CD4-positive, alpha-beta T cell treated with Interleukin-6 for 4 hours (primary cell): ENCODE measurements around the gene TXN.
"Not testable (repeated sequence)": the region's sequence is repeated elsewhere in the genome, so short reads cannot be mapped to it uniquely, and the experiment has no call there.

Source experiments
- DNase-seq: peaks from one replicate; pipeline ENCODE4 v3.0.0-alpha.2; 2020; ENCODE audit warnings: mixed read lengths

The TXN gene

GRCh38 chr9:110257097-110257841 lies 962 bp upstream of the TXN start:
- no peak for DNase-seq

- peak; percentile 38 for DNase-seq
Measured at GRCh38 chr9:110255463-110256379, 586 bp downstream of the TXN start.

- peak; percentile 4 for DNase-seq
Measured at GRCh38 chr9:110255034-110255462, 1.3 kb downstream of the TXN start.

- no peak for DNase-seq
Measured at GRCh38 chr9:110254500-110254899, 1.8 kb downstream of the TXN start.

- no peak for DNase-seq
Measured at GRCh38 chr9:110252509-110253139, 3.7 kb downstream of the TXN start.

GRCh38 chr9:110251770-110252169 lies 4.5 kb downstream of the TXN start:
- DNase-seq = not testable (repeated sequence)

DNA sequence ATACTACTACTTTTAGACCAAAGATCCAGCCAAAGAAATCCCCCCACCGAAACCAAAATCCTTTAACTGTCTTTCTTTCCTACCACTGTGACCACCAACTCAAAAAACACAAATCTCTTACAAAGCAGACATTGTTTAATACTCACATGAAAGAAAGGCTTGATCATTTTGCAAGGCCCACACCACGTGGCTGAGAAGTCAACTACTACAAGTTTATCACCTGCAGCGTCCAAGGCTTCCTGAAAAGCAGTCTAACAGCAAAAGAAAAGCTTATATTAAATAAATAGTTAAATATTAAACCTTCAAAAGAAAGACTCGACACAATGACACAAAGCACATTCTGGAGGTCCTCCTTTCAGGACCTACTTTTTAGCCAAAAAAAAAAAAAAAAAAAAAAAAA lies 5.1 kb downstream of the TXN start:
- DNase-seq = no peak

GRCh38 chr9:110249603-110250002 lies 6.7 kb downstream of the TXN start:
- no peak for DNase-seq

DNA sequence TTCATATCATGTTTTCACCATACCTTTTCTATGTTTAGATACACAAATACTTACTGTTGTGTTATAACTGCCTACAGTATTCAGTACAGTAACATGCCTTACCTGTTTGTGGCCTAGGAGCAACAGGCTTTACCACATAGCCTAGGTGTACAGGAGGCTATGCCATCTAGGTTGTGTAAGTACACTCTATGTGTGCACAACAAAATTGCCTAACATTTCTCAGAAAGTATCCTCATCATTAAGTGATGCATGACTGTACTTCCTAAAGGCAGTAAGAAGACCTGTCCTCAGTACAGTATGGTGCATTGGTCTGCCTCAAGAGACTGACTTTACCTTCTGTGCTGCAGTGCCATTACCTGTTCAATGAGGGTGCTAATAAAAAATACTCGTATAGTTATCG lies 7.9 kb downstream of the TXN start:
- no peak for DNase-seq

GRCh38 chr9:110246214-110246613 lies 10.1 kb downstream of the TXN start:
- no peak for DNase-seq

DNA sequence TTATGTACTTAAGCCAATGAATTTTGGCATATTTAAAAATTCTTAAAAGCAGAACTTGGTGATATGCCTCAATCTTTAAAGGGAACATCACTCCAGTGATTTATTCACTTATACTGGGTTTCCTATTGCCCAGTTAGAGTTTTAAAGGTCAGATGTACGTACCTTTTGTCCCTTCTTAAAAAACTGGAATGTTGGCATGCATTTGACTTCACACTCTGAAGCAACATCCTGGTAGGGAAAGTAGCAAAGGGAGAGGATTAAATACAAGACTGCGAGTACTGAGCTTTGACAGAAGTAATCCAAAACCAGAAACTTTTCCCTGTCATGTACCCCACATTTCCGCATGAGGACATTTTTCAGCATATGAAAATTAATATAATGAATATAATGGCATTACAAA lies 11.7 kb downstream of the TXN start:
- DNase-seq = no peak

DNA sequence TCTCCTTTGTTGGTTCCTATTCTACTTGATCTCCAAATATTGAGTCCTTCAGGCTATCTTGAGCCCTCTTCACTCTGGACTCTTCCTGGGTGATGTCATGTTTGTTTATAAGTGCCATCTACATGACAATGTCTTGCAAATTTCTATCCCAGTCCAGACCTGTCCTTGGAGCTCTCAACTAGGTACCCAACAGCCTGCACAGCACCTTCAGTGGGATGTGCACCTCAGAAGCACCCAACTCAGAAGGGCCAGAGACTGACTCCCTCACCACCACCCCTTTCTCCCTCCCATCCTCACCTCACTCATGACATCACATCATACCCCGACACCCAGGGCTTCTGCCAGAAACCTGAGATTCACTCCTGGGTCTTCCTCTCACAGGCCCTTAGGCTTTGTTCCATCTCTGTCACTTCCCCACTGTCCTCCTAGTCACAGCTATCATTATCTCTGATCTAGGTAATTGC lies 14.4 kb downstream of the TXN start:
- no peak for DNase-seq

DNA sequence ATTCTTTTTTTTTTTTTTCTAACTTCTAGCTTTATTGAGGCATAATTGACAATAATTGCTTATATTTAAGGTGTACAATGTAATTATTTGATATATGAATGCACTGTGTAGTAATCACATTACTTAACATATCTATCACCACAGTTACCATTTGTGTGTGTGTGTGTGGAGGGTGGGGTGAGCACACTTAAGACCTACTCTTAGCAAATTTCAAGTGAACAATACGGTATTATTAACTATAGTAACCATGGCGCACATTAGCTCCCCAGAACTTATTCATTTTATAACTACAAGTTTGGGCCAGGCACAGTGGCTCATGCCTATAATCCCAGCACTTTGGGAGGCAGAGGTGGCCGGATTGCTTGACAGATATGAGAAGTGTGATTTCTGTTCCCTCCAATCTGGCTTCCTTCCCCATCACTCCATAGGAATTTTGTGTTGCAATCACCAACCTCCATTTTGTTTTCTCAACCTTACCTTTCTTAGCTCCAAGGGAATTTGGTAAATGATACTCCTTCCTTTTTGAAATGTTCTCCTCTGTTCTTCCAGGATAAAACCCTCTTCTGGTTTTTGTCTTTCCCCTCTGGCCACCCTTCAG lies 14.9 kb downstream of the TXN start:
- DNase-seq = no peak

- DNase-seq = no peak
Measured at GRCh38 chr9:110240198-110240597, 16.1 kb downstream of the TXN start.

- no peak for DNase-seq
Measured at GRCh38 chr9:110228321-110228720, 28.0 kb downstream of the TXN start.

DNA sequence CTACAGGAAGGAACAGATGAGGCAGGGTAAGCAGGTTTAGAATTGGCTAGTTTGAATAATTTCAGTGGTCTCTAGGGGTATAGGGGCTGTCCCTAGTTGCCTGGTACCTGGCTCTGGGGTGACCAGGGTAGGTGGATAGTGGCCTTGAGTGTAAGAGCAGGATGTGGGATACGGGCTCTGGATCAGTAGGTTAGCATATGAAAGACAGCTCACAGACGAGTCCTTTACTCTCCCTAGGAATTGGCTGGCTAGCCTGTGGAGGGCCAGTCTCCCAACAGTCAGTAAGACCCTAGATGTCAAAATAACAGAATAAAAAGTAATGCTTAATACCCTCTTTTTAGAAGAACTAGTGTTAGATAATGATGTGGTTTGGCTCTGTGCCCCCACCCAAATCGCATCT lies 31.7 kb downstream of the TXN start:
- no peak for DNase-seq

DNA sequence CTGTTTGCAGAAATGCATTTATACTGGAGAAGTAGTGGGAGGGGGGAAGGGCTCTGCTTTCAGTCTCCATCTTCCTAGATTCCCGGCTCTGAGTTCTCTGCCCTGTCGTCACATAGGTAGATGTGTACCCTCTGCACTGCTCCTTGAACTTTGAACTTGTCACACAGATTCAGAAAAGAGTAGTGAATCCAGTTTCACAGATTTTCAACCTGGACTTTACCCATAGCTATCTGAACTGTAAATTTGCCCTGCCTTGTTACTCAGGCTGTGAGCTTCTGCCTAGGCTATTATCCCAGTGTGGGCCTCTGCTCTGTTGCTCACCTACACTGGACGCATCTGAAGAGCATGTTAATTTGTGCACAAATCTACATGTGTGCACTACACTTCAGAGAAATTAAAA lies 35.5 kb downstream of the TXN start:
- no peak for DNase-seq

- no peak for DNase-seq
Measured at GRCh38 chr9:110217656-110218099, 38.6 kb downstream of the TXN start.

DNA sequence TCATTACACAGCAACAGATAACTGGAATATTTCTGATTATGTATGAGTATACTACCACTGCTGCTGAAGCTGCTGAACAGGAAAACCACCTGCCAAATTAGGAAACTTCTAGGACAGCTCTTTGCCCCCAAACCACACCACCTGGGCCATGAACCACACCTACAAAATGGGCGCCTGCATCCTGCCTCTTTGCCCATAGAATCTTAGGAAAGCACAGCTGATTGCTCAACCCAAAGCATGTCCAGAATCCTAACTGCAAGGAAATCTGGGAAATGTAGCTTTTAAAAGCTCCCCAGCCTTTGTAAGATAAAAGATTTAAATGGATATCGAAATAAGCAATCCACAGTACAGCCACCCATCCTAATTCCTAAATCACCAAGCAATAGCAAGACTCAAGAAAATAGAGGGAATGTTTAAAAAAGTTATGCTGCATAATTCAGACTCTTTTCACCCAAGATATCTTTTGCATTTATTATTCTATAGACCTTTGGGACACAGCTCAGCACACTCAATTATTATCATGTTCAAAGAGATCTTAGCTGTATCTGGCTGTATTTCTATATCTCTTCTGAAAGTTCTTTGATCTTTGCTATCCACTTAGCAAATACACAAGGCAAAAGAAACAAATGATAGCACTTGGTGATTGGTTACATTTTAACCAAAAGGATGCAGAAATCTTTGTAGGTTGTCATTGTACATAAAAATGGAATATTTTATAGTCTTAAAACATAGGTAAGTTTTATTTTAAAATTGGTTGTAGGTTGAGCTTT lies 41.5 kb downstream of the TXN start:
- DNase-seq = no peak

- DNase-seq = no peak
Measured at GRCh38 chr9:110214090-110214489, 42.2 kb downstream of the TXN start.

DNA sequence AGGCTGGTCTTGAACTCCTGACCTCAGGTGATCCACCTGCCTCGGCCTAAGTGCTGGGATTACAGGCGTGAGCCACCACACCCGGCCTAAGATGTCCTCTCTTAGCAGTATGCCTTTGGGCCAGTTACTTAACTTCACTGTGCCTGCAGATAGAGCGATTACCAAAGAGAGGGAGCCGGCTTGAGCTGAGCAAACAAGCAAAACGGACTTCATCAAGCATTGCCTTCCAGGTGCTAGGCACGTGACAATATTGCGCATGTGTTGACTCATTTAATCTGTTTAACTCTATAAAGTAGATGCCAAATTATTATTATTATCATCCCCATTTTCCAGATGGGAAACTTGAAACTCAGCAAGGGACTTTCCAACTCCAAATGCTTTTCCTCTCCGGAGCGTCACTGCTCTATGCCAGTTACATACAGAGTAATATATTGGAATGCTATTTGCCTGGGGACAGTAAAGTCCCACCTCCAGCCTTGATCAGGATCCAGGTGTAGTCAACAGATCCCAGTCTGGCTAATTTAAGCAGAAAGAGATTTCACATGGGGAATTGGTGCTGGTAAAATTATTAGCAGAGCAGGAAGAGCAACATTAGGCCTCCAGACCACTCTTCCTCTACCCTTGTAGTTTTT lies 42.8 kb downstream of the TXN start:
- no peak for DNase-seq

DNA sequence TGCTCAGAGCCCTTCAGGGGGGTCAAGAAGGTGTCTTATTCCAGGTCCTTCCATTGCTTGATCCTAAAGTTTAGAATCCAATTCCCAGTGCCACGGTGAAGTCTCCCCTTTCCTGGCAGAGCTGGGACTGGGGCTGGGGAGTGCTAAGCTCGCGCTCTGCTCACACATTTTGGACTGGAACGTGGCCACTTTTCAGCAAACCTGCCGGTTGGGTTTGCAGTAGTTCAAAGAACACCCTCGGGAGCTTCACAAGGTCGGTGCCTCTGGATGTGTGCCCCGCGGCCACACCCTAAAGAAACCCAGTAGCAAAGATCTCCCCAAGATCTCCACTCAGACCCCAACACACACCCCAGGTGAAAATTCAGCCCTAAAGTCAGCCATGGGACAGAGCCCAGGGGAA lies 48.3 kb downstream of the TXN start, which contains the start of gene C9orf152:
TSS of gene C9orf152 (minus strand) at position 129 of the 400 bp plus-strand sequence. CDS start 580 bp downstream, outside the sequence.
- DNase-seq = no peak
